IMR-90 (cell line): Measurements from ENCODE around the gene NXF3. TPM values are rescaled to one million over a fixed set of nuclear protein-coding genes. Genes with fewer than 3 reads are reported as not detected.
"Not testable (repeated sequence)": the region's sequence is repeated elsewhere in the genome, so short reads cannot be mapped to it uniquely, and the experiment has no call there.

Experiments used
- ATAC-seq: fragments of 200-7000 bp; cut with Tn5 transposase; 2 replicates; pipeline ENCODE4 v1.9.1; 2020; ENCODE audit warnings: low read depth, mild to moderate bottlenecking, moderate library complexity
- BruUV-seq: library from RNA; stranded (reverse); fragments of 400-500 nt; replicated peaks from 2 replicates; lab custom pipeline; 2021; lab: Mats Ljungman, UMichigan
- CTCF ChIA-PET: fragments of 300-600 bp; formaldehyde crosslinking; extraction: SDS; loops from one replicate; lab custom pipeline; 2021; ENCODE audit warnings: antibody characterized with exemption; lab: Yijun Ruan, JAX
- POLR2A ChIA-PET: fragments of 300-600 bp; sonication (Branson Sonifier 250); formaldehyde crosslinking; loops from one replicate; lab custom pipeline; 2022; ENCODE audit warnings: antibody characterized with exemption; ENCODE audit not compliant: unreplicated experiment; lab: Charles Lee
- DNase-seq: peaks from one replicate; pipeline ENCODE4 v3.0.0; 2013
- H2AFZ ChIP-seq: replicated peaks from 2 replicates; pipeline ENCODE3; 2013; ENCODE audit warnings: low read length, mild to moderate bottlenecking; ENCODE audit not compliant: poor library complexity
- H2AK5ac ChIP-seq: 2 replicates; pipeline ENCODE4 v1.6.1; 2013; ENCODE audit warnings: low read depth, low read length, inconsistent platforms
- H2AK9ac ChIP-seq: replicated peaks from 2 replicates; pipeline ENCODE3; 2013; ENCODE audit warnings: mild to moderate bottlenecking, low read depth, low read length, moderate library complexity; ENCODE audit not compliant: poor library complexity
- H2BK120ac ChIP-seq: 2 replicates; pipeline ENCODE4 v1.6.1; 2013; ENCODE audit warnings: low read depth, low read length, inconsistent platforms
- H2BK15ac ChIP-seq: 3 replicates; pipeline ENCODE4 v1.6.1; 2013; ENCODE audit warnings: low read depth, low read length, inconsistent platforms
- H2BK20ac ChIP-seq: 2 replicates; pipeline ENCODE4 v1.6.1; 2013; ENCODE audit warnings: low read depth, mild to moderate bottlenecking, inconsistent platforms, low read length, moderate library complexity
- H2BK5ac ChIP-seq: 2 replicates; pipeline ENCODE4 v1.6.1; 2013; ENCODE audit warnings: mild to moderate bottlenecking, low read depth, low read length, inconsistent platforms; ENCODE audit not compliant: poor library complexity, severe bottlenecking
- H3K14ac ChIP-seq: replicated peaks from 2 replicates; pipeline ENCODE4 v1.6.1; 2013; ENCODE audit warnings: low read depth, low read length, inconsistent platforms
- H3K18ac ChIP-seq: 2 replicates; pipeline ENCODE4 v1.6.1; 2013; ENCODE audit warnings: low read depth, low read length, control low read depth
- H3K23ac ChIP-seq: 2 replicates; pipeline ENCODE4 v1.6.1; 2013; ENCODE audit warnings: low read depth, low read length, inconsistent platforms
- H3K27ac ChIP-seq: 2 replicates; pipeline ENCODE4 v1.5.1; 2013; ENCODE audit warnings: mild to moderate bottlenecking, control low read depth, low read length; ENCODE audit not compliant: insufficient read depth
- H3K27me3 ChIP-seq: 2 replicates; pipeline ENCODE4 v1.6.1; 2013; ENCODE audit warnings: low read length; ENCODE audit not compliant: control insufficient read depth, insufficient read depth
- H3K36me3 ChIP-seq: 2 replicates; pipeline ENCODE4 v1.6.1; 2013; ENCODE audit warnings: low read length, mixed read lengths; ENCODE audit not compliant: control insufficient read depth, insufficient read depth
- H3K4ac ChIP-seq: 2 replicates; pipeline ENCODE4 v1.6.1; 2013; ENCODE audit warnings: low read depth, low read length, inconsistent platforms
- H3K4me1 ChIP-seq: 2 replicates; pipeline ENCODE4 v1.6.1; 2013; ENCODE audit warnings: low read length, mixed read lengths; ENCODE audit not compliant: control insufficient read depth, insufficient read depth
- H3K4me2 ChIP-seq: 2 replicates; pipeline ENCODE4 v1.6.1; 2013; ENCODE audit warnings: low read depth, mild to moderate bottlenecking, control low read depth, low read length, moderate library complexity
- H3K4me3 ChIP-seq: 2 replicates; pipeline ENCODE4 v1.5.1; 2013; ENCODE audit warnings: low read depth, mild to moderate bottlenecking, control low read depth, low read length, moderate library complexity; ENCODE audit not compliant: insufficient read depth
- H3K56ac ChIP-seq: 2 replicates; pipeline ENCODE4 v1.6.1; 2013; ENCODE audit warnings: low read length, inconsistent platforms; ENCODE audit not compliant: insufficient read depth; ENCODE audit errors: extremely low read depth
- H3K79me1 ChIP-seq, 2 experiments: 2 replicates each; pipeline ENCODE4 v1.6.1; 2013; ENCODE audit warnings: low read length in 2 of 2, inconsistent platforms in 1 of 2, low read depth in 1 of 2
- H3K9ac ChIP-seq: 2 replicates; pipeline ENCODE4 v1.6.1; 2013; ENCODE audit warnings: low read depth, low read length, control low read depth
- H3K9me1 ChIP-seq: 2 replicates; pipeline ENCODE4 v1.6.1; 2013; ENCODE audit warnings: low read length, inconsistent platforms; ENCODE audit not compliant: insufficient read depth
- H3K9me3 ChIP-seq: 2 replicates; pipeline ENCODE4 v1.6.1; 2013; ENCODE audit warnings: low read length; ENCODE audit not compliant: control insufficient read depth, insufficient read depth
- H4K20me1 ChIP-seq: 2 replicates; pipeline ENCODE4 v1.6.1; 2013; ENCODE audit warnings: low read length, inconsistent platforms; ENCODE audit not compliant: insufficient read depth
- H4K5ac ChIP-seq: 2 replicates; pipeline ENCODE4 v1.6.1; 2013; ENCODE audit warnings: mild to moderate bottlenecking, low read depth, low read length, control low read depth
- H4K8ac ChIP-seq, 2 experiments: 2 replicates each; pipeline ENCODE4 v1.6.1; 2013; ENCODE audit warnings: low read depth in 2 of 2, low read length in 2 of 2, control low read depth in 1 of 2, inconsistent platforms in 1 of 2
- H4K91ac ChIP-seq: 2 replicates; pipeline ENCODE4 v1.6.1; 2013; ENCODE audit warnings: low read depth, low read length, inconsistent platforms; ENCODE audit not compliant: insufficient read depth
- WGBS, 2 experiments: methylation state at CpG; one replicate each; pipeline versions ENCODE4 v1.1.5 to v1.1.7; 2013; ENCODE audit warnings: missing lambda C conversion rate in 2 of 2; ENCODE audit not compliant: insufficient read length in 1 of 2; ENCODE audit errors: extremely low coverage in 2 of 2; 5-methylcytosine and 5-hydroxymethylcytosine counted together
- dilution Hi-C: fragments of 300-500 bp; cut with HindIII; formaldehyde crosslinking; loops from one replicate; pipeline ENCODE4 v1.14.3; 2018; ENCODE audit warnings: low sequenced_read_pairs; ENCODE audit not compliant: unreplicated experiment
- in situ Hi-C: fragments of 300-500 bp; cut with MboI; formaldehyde crosslinking; loops from 3 replicates; pipeline ENCODE4 v1.14.3; 2019; ENCODE audit warnings: low sequenced_read_pairs, inconsistent platforms, mixed read lengths
- intact Hi-C: fragments of 100-400 bp; cut with micrococcal nuclease; formaldehyde crosslinking; loops from 2 replicates; pipeline ENCODE4 v1.10.0; 2022
- polyA plus RNA-seq, 3 experiments: library from polyadenylated mRNA; depleted of rRNA; stranded (reverse); fragments of >200 nt; gene quantifications; 2 replicates each; pipeline ENCODE4 v1.2.3, GENCODE V29; 2012; ENCODE audit warnings: low replicate concordance in 1 of 3
- total RNA-seq: library from RNA; depleted of rRNA; stranded (reverse); fragments of >200 nt; gene quantifications from 2 replicates; pipeline ENCODE4 v1.2.3, GENCODE V29; 2012

The NXF3 gene
- total and polyA plus RNA-seq, 2 of the 4 experiments (the other 2 are of a cell fraction) = not detected

GRCh38 chrX:103103866-103104265 lies 10.9 kb upstream of the NXF3 start:
- CTCF ChIA-PET, H4K8ac ChIP-seq, ATAC-seq, H3K4me3 ChIP-seq, H2BK20ac ChIP-seq, dilution Hi-C loops, H3K18ac ChIP-seq, H2BK120ac ChIP-seq, H3K79me1 ChIP-seq, H3K27me3 ChIP-seq, H3K36me3 ChIP-seq, H4K91ac ChIP-seq, H3K4me2 ChIP-seq, H2BK15ac ChIP-seq, H3K9ac ChIP-seq, H3K4ac ChIP-seq, H3K9me3 ChIP-seq, H4K5ac ChIP-seq, H3K27ac ChIP-seq, H2AK9ac ChIP-seq, H2BK5ac ChIP-seq, H2AK5ac ChIP-seq, H4K20me1 ChIP-seq, H2AFZ ChIP-seq, H3K23ac ChIP-seq, H3K9me1 ChIP-seq, POLR2A ChIA-PET, H3K56ac ChIP-seq, DNase-seq, BruUV-seq, in situ Hi-C loops, intact Hi-C loops, H3K14ac ChIP-seq, H3K4me1 ChIP-seq: not testable (repeated sequence)
- WGBS, 2 experiments = no CpG with 5 or more reads among the region's 2 CpGs
